K562 (cell line): ENCODE results near the gene MAD1L1. TPM values are rescaled to one million over a fixed set of nuclear protein-coding genes. Genes with fewer than 3 reads are reported as not detected.

Experiments used
- ASH1L ChIP-seq: fragments of 450-650 bp; IDR thresholded peaks from 2 replicates; pipeline ENCODE4 v1.6.1; 2018; ENCODE audit warnings: borderline replicate concordance, mild to moderate bottlenecking, low read depth; ENCODE audit not compliant: partially characterized antibody
- BRF2 ChIP-seq: IDR thresholded peaks from 3 replicates; pipeline ENCODE4 v1.6.1; 2011; ENCODE audit warnings: borderline replicate concordance, mild to moderate bottlenecking; ENCODE audit not compliant: insufficient read length, insufficient read depth
- CBX3 ChIP-seq, 2 experiments: IDR thresholded peaks; 1 replicate in 1 of 2; 2 replicates in 1 of 2; pipeline ENCODE4 v1.6.1; 2012; ENCODE audit warnings: inconsistent platforms in 2 of 2, low read length in 2 of 2, borderline replicate concordance in 1 of 2, control low read depth in 1 of 2
- CBX8 ChIP-seq: fragments of 200-600 bp; sonication (generic); IDR thresholded peaks from 2 replicates; pipeline ENCODE4 v1.6.1; 2012; ENCODE audit warnings: borderline replicate concordance, mixed run types, low read depth, mild to moderate bottlenecking, moderate library complexity, mixed read lengths, low read length, control low read depth, inconsistent platforms; ENCODE audit not compliant: poor library complexity, severe bottlenecking; ENCODE audit errors: extremely low read depth
- CSDE1 ChIP-seq, 2 experiments: fragments of 450-650 bp; IDR thresholded peaks; 2 replicates each; pipeline ENCODE4 v1.6.1; 2016; ENCODE audit warnings: mild to moderate bottlenecking in 1 of 2
- E2F4 ChIP-seq: sonication (generic); formaldehyde crosslinking; IDR thresholded peaks from 2 replicates; pipeline ENCODE4 v1.8.0; 2022; ENCODE audit warnings: mild to moderate bottlenecking, low read depth, missing genetic modification reagents
- FOXM1 ChIP-seq, 2 experiments: fragments of 450-650 bp in 1 of 2; sonication (generic) in 1 of 2; formaldehyde crosslinking in 1 of 2; IDR thresholded peaks; 2 replicates each; pipeline versions ENCODE4 v1.6.1 to v1.9.0; 2017 to 2022; ENCODE audit warnings: low read depth in 2 of 2, mild to moderate bottlenecking in 2 of 2, missing genetic modification reagents in 1 of 2, moderate library complexity in 1 of 2
- GATAD2B ChIP-seq: fragments of 450-650 bp; IDR thresholded peaks from 2 replicates; pipeline ENCODE4 v1.6.1; 2017; ENCODE audit warnings: mild to moderate bottlenecking, borderline replicate concordance
- HES1 ChIP-seq: fragments of 450-650 bp; IDR thresholded peaks from 2 replicates; pipeline ENCODE4 v1.6.1; 2016; ENCODE audit warnings: low read depth, mild to moderate bottlenecking, moderate library complexity
- HNRNPH1 ChIP-seq: fragments of 200-400 bp; formaldehyde crosslinking; optimal IDR thresholded peaks from 2 replicates; pipeline ENCODE3; 2017; ENCODE audit warnings: low read depth, mild to moderate bottlenecking, low read length, moderate library complexity
- KDM2B ChIP-seq: fragments of 250-450 bp; sonication (Bioruptor Pico); IDR thresholded peaks from 2 replicates; pipeline ENCODE4 v1.8.0; 2021; ENCODE audit warnings: mild to moderate bottlenecking, moderate library complexity
- MEIS2 ChIP-seq: fragments of 450-650 bp; IDR thresholded peaks from 2 replicates; pipeline ENCODE4 v1.6.1; 2014; ENCODE audit warnings: mild to moderate bottlenecking; ENCODE audit not compliant: partially characterized antibody
- NFXL1 ChIP-seq: fragments of 450-650 bp; formaldehyde crosslinking; IDR thresholded peaks from 2 replicates; pipeline ENCODE4 v1.4.0; 2021; ENCODE audit warnings: mild to moderate bottlenecking
- RBFOX2 ChIP-seq: fragments of 200-400 bp; formaldehyde crosslinking; IDR thresholded peaks from 2 replicates; pipeline ENCODE4 v1.6.1; 2017; ENCODE audit warnings: low read depth, mild to moderate bottlenecking, low read length, moderate library complexity
- RERE ChIP-seq: sonication (generic); formaldehyde crosslinking; IDR thresholded peaks from 2 replicates; pipeline ENCODE4 v1.8.0; 2023; ENCODE audit warnings: missing genetic modification reagents, mild to moderate bottlenecking, borderline replicate concordance
- ZNF277 ChIP-seq: fragments of 250-450 bp; sonication (Bioruptor Pico); IDR thresholded peaks from 2 replicates; pipeline ENCODE4 v1.8.0; 2022; ENCODE audit warnings: inconsistent platforms, mild to moderate bottlenecking, moderate library complexity, borderline replicate concordance
- polyA plus RNA-seq, 8 experiments: library from polyadenylated mRNA; depleted of rRNA in 4 of 8; stranded (reverse) in 5 of 8; unstranded in 3 of 8; fragments of >200 nt; fragmentation: Nextera tagmentation in 2 of 8; fragmentation: Illumina TruSeq in 1 of 8; extraction: Ambion mirVana in 2 of 8; extraction: Trizol in 1 of 8; gene quantifications; 2 replicates each; pipeline versions ENCODE4 v1.2.1 to v1.2.3, GENCODE V29; 2011 to 2014; ENCODE audit warnings: inconsistent platforms in 1 of 8, missing spikeins in 1 of 8
- total RNA-seq, 7 experiments: library from RNA; depleted of rRNA in 6 of 7; stranded (reverse); fragments of >200 nt in 6 of 7; fragmentation: Illumina TruSeq in 2 of 7; extraction: Trizol in 2 of 7; gene quantifications; 2 replicates each; pipeline versions ENCODE4 v1.2.1 to v1.2.3, GENCODE V29; 2011 to 2021; ENCODE audit warnings: low replicate concordance in 1 of 7

Gene MAD1L1
- total and polyA plus RNA-seq, 9 of the 15 experiments (the other 6 are each of a cell fraction or from before 2014, with no cell fraction given) = 1.7 to 89.7 (median 18.0) TPM

- TF ChIP-seq RERE (CRISPR knock-in tag) (no peak), GATAD2B (no peak), ASH1L (no peak), HNRNPH1 (no peak), KDM2B (CRISPR knock-in tag) (no peak), CBX3 (IDR thresholded peaks at IDR 0.05; ENCODE audit: borderline replicate concordance in 1 of 2, low read length in 2 of 2) (0 out of 3 replicates have a peak, but pooled peaks of 1 of the 2 experiments have one; percentile 16), HES1 (peak; percentile 53; the same call in 1 of the 2 replicates), RBFOX2 (peak; percentile 70), CBX8 (no peak), BRF2 (no peak), CSDE1 (IDR thresholded peaks at IDR 0.05) (no peak), ZNF277 (no peak), E2F4 (no peak), MEIS2 (peak; percentile 56), NFXL1 (CRISPR knock-in tag) (no peak), FOXM1 (IDR thresholded peaks at IDR 0.05; ENCODE audit: low read depth) (peak; percentile 71), FOXM1 (CRISPR knock-in tag; IDR thresholded peaks at IDR 0.05; ENCODE audit: low read depth) (no peak)
Measured at GRCh38 chr7:2109936-2110609, 122.7 kb downstream of the MAD1L1 start (continued).
